ENCODE results near the gene SMPD2.
"Not testable (repeated sequence)": the region's sequence is repeated elsewhere in the genome, so short reads cannot be mapped to it uniquely, and the experiment has no call there.

The SMPD2 gene

GRCh38 chr6:109447878-109448555 lies 7.5 kb downstream of the SMPD2 start:
- peak in 1 of 5 experiments; percentile 46 for DNase-seq

GRCh38 chr6:109448615-109449014 lies 8.1 kb downstream of the SMPD2 start:
- no peak for DNase-seq

- no peak for DNase-seq
These were observed 8.7 kb downstream of the SMPD2 start for GRCh38 chr6:109449064-109449794.

GRCh38 chr6:109449795-109450673 lies 9.5 kb downstream of the SMPD2 start:
- DNase-seq: peak in 2 of 5 experiments; percentile 65 to 84

GRCh38 chr6:109450801-109451200 lies 10.3 kb downstream of the SMPD2 start:
- no peak for DNase-seq

GRCh38 chr6:109451376-109451775 lies 10.9 kb downstream of the SMPD2 start:
- DNase-seq: no peak

GRCh38 chr6:109452181-109452580 lies 11.7 kb downstream of the SMPD2 start:
- DNase-seq: no peak

GRCh38 chr6:109453156-109453555 lies 12.6 kb downstream of the SMPD2 start:
- DNase-seq: no peak

GRCh38 chr6:109453594-109454495 lies 13.3 kb downstream of the SMPD2 start:
- no peak for DNase-seq

GRCh38 chr6:109454496-109455436 lies 14.2 kb downstream of the SMPD2 start:
- DNase-seq: peak; percentile 38 to 92 (median 68)

- peak; percentile 42 to 89 (median 78) for DNase-seq
These were observed 15.1 kb downstream of the SMPD2 start, which contains the start of gene MICAL1 for GRCh38 chr6:109455437-109456110. Gene MICAL1, minus strand, starts transcription at chr6:109455772. Its CDS starts 1,576 bp downstream, at chr6:109454196.

GRCh38 chr6:109456111-109456583 lies 15.6 kb downstream of the SMPD2 start:
- no peak for DNase-seq

GRCh38 chr6:109456710-109457561 lies 16.4 kb downstream of the SMPD2 start:
- DNase-seq: no peak

GRCh38 chr6:109457562-109457996 lies 17.1 kb downstream of the SMPD2 start:
- no peak for DNase-seq

- DNase-seq: peak in 2 of 5 experiments; percentile 79 to 80
These were observed 18.4 kb downstream of the SMPD2 start for GRCh38 chr6:109458774-109459531.

- no peak for DNase-seq
These were observed 19.8 kb downstream of the SMPD2 start for GRCh38 chr6:109460161-109460829.

- DNase-seq: not testable (repeated sequence)
These were observed 20.7 kb downstream of the SMPD2 start for GRCh38 chr6:109461205-109461604.

All from T-helper 2 cell (primary cell).